NT2/D1 (cell line): ENCODE results near the gene PFDN4.

Experiments
- DNase-seq: peaks from one replicate; pipeline ENCODE4 v3.0.0-alpha.2; 2011; ENCODE audit warnings: low read depth, low spot score
- H3K27me3 ChIP-seq: 2 replicates; pipeline ENCODE4 v1.6.0; 2011; ENCODE audit warnings: mild to moderate bottlenecking; ENCODE audit not compliant: insufficient read length, insufficient read depth
- H3K36me3 ChIP-seq: 2 replicates; pipeline ENCODE4 v1.6.1; 2011; ENCODE audit warnings: mild to moderate bottlenecking, low read length, mixed read lengths; ENCODE audit not compliant: insufficient read depth, insufficient read length
- H3K4me1 ChIP-seq: 2 replicates; pipeline ENCODE4 v1.5.1; 2011; ENCODE audit not compliant: insufficient read depth, insufficient read length
- H3K4me3 ChIP-seq: 2 replicates; pipeline ENCODE4 v1.5.1; 2011; ENCODE audit warnings: low read depth; ENCODE audit not compliant: insufficient read length
- H3K9ac ChIP-seq: 2 replicates; pipeline ENCODE4 v1.6.0; 2011; ENCODE audit warnings: low read depth; ENCODE audit not compliant: insufficient read length
- H3K9me3 ChIP-seq: 2 replicates; pipeline ENCODE4 v1.5.1; 2011; ENCODE audit warnings: mild to moderate bottlenecking, low read length; ENCODE audit not compliant: insufficient read depth
- SUZ12 ChIP-seq: IDR thresholded peaks from 2 replicates; pipeline ENCODE4 v1.6.1; 2011; ENCODE audit not compliant: insufficient read length, insufficient read depth; ENCODE audit errors: extremely low read depth
- YY1 ChIP-seq: IDR thresholded peaks from 2 replicates; pipeline ENCODE4 v1.6.1; 2011; ENCODE audit not compliant: insufficient read length, insufficient read depth
- ZNF274 ChIP-seq: IDR thresholded peaks from 2 replicates; pipeline ENCODE4 v1.6.1; 2011; ENCODE audit warnings: mild to moderate bottlenecking, low read depth, low read length

PFDN4 gene

DNA sequence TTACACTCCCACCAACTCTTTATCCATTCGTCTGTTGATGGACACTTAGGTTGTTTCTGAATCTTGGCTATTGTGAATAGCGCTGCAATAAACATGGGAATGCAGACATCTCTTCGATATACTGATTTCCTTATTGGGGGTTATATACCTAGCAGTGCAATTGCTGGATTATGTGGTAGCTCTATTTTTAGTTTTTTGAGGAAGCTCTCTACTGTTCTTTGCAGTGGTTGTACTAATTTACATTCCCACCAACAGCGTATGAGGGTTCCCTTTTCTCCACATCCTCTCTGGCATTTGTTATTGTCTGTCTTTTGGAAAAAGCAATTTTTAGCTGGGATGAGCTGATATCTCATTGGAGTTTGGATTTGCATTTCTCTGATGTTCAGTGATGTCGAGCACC is 4.6 kb upstream of the PFDN4 start:
- no peaks in the 10 kb centered on the region for H3K4me1 ChIP-seq
- H3K9me3 ChIP-seq = no peaks in the 10 kb centered on the region
- DNase-seq = no peak
- H3K27me3 ChIP-seq = no peaks in the 10 kb centered on the region
- no peak overlapping the region for H3K9ac ChIP-seq
- no peak for TF ChIP-seq ZNF274
- TF ChIP-seq YY1 = no peak
- TF ChIP-seq SUZ12 = no peak
- H3K4me3 ChIP-seq = no peak overlapping the region
- H3K36me3 ChIP-seq = no peaks in the 10 kb centered on the region

DNA sequence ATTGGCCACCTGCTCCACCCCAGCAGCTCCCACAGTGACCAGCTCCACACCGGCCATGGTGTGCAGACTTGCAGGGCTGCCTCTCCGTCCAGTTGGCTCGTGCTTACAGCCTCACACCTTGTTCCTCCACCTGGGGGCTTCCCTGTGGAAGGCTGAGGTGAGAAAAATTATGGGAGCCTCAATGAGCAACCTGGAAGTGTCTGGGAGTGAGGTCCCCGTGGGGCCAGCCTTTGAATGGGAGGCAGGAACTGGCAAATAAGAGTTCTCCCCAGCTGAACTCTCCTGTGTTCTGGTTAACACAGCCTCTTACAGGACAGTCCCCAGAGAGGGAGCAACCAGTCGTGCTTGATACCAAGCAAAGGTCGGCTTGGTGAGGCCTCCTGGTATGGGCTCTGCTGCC is 3.8 kb upstream of the PFDN4 start:
- H3K4me1 ChIP-seq = no peaks in the 10 kb centered on the region
- no peak overlapping the region for H3K9ac ChIP-seq
- H3K9me3 ChIP-seq = no peaks in the 10 kb centered on the region
- DNase-seq = no peak
- no peak overlapping the region for H3K4me3 ChIP-seq
- H3K36me3 ChIP-seq = no peaks in the 10 kb centered on the region
- H3K27me3 ChIP-seq = no peaks in the 10 kb centered on the region
- TF ChIP-seq ZNF274 (no peak), YY1 (no peak), SUZ12 (no peak)

DNA sequence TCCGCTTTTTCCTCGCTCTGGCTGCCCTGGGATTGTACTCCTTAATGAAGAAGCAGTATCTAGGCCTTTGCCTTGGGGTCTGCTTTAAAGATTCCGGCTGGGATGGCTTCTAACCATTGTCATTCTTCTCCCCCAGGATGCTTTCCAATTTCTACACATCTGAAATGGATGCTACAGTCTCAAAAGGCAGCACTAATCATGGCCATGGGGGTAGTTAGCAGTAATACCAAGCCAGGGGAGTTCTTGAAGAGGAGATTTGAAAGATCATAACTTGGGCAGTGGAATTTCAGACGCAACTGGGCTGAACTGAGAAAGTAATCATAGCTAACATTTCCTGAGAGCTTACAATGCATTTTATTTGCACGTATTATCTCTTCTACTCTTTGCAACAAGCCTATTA is 3.4 kb upstream of the PFDN4 start:
- Histone ChIP-seq H3K9ac (no peak overlapping the region), H3K9me3 (no peaks in the 10 kb centered on the region), H3K27me3 (no peaks in the 10 kb centered on the region), H3K4me3 (no peak overlapping the region), H3K4me1 (no peaks in the 10 kb centered on the region), H3K36me3 (no peaks in the 10 kb centered on the region)
- no peak for DNase-seq
- TF ChIP-seq ZNF274 = no peak
- TF ChIP-seq YY1 = no peak
- TF ChIP-seq SUZ12 = no peak

DNA sequence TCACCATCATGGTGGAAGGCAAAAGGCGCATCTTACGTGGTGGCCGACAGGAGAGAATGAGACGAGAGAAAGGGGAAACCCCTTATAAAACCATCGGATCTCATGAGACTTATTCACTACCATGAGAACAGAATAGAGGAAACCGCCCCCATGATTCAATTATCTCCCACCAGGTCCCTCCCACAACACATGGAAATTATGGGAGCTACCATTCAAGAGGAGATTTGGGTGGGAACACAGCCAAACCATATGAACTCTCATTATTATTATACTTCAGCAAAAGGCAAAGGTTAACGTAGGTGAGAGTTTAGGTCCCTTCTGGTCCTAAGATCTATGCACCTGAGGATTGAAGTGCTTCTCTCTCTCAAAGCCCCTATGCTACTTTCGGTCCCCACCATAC is 2.4 kb upstream of the PFDN4 start:
- H3K9ac ChIP-seq = no peak overlapping the region
- no peaks in the 10 kb centered on the region for H3K9me3 ChIP-seq
- peaks cover 6% of the 10 kb centered on the region for H3K36me3 ChIP-seq
- no peak overlapping the region for H3K4me3 ChIP-seq
- H3K27me3 ChIP-seq = no peaks in the 10 kb centered on the region
- no peak for DNase-seq
- no peak for TF ChIP-seq ZNF274
- no peak for TF ChIP-seq YY1
- TF ChIP-seq SUZ12 = no peak
- no peaks in the 10 kb centered on the region for H3K4me1 ChIP-seq

DNA sequence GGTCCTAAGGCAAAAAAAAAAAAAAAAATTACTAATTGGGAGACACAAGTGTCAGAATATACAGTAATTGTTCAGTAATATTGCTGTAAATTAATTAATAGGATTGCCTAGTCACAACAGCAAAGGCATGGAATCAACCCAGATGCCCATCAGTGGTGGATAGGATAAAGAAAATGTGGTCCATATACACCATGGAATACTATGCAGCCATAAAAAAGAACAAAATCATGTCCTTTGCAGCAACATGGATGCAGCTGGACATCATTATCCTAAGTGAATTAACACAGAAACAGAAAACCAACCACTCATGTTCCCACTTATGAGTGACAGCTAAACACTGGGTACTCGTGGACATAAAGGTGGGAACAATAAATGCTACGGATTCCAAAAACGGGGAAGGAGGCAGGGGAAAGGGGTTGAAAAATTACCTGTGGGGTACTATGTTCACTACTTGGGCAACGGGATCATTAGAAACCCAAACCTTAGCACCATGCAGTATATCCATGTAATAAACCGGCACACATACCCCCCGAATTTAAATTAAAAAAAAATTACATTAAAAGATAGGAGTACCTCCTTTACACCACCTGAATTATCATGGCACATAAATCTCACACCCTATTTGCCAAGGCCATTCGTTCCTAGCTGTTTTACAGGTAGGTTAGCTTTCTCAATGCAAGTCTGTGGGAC is 689 bp upstream of the PFDN4 start:
- H3K4me1 ChIP-seq = no peaks in the 10 kb centered on the region
- H3K36me3 ChIP-seq = peaks cover 19% of the 10 kb centered on the region
- no peaks in the 10 kb centered on the region for H3K27me3 ChIP-seq
- DNase-seq = no peak
- H3K9ac ChIP-seq = no peak overlapping the region
- peak overlapping the region; percentile 98 for H3K4me3 ChIP-seq
- no peak for TF ChIP-seq SUZ12
- TF ChIP-seq YY1 = no peak
- TF ChIP-seq ZNF274 = no peak
- H3K9me3 ChIP-seq = no peaks in the 10 kb centered on the region

DNA sequence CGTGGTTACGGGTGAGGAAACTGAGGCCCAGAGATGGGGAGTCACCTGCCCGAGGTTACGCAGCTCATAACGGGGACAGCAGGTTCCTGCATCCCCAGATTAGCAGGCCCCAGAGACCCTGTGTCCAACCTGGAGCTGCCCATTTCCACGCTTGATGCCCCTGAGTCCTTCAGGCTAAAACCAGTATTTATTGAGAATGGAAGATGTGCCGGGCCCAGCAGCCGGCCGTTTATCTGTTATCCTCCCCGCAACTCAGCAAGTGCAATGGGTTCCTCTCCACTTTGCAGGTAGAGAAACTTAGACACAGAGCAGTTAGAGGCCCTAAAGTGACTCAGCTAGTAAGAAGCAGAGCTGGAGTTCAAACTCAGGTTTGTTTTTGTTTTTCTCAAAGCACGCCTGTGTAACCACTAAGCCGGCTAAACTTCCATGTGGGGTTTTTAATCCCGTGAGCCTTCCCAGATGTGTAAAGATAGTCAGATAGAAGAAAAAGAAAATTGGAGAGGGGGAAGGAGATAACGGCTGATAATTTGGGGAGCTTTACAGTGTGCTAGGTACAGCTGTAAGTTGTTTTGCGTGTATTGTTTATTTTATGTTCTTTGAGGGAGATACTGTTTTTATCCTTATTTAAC is 775 bp downstream of the PFDN4 start:
- peak overlapping the region; percentile 98 for H3K4me3 ChIP-seq
- no peaks in the 10 kb centered on the region for H3K27me3 ChIP-seq
- no peak for DNase-seq
- H3K4me1 ChIP-seq = no peaks in the 10 kb centered on the region
- H3K9me3 ChIP-seq = no peaks in the 10 kb centered on the region; the same call in 1 of the 2 replicates
- peak overlapping the region; percentile 99 for H3K9ac ChIP-seq
- H3K36me3 ChIP-seq = peaks cover 28% of the 10 kb centered on the region
- no peak for TF ChIP-seq SUZ12

DNA sequence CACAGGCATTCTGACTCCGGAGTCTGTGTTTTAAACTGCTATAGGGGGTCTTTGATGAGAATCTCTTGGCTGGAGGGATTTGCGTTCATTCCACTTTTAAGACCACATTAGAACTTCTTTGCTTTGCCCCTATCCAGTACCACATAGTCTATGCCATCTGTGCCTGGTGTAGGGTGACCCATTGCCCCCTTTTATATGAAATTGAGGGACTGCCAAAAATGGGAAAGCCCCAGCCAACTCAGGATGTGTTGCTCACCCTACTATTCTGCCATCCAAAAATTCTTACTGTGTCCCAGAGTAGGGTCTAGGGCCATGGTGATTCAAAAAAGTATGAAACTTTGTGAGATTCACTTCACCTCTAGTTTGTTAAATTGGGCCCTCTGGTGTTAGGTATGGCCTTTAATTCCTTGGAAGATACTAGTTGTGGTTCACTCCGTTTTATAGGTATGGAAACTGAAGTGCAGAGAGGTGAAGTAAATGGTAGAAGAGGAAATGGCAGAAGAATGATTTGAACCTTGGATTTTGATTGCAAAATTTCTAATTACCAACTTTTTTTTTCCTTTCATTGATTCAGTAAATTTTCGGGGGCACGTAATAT is 1.4 kb downstream of the PFDN4 start:
- Histone ChIP-seq H3K9ac (peak overlapping the region; percentile 99), H3K4me1 (no peaks in the 10 kb centered on the region), H3K9me3 (no peaks in the 10 kb centered on the region; the same call in 1 of the 2 replicates), H3K27me3 (no peaks in the 10 kb centered on the region), H3K4me3 (peak overlapping the region; percentile 98), H3K36me3 (peaks cover 35% of the 10 kb centered on the region)
- TF ChIP-seq ZNF274 = no peak
- no peak for TF ChIP-seq SUZ12
- no peak for TF ChIP-seq YY1
- no peak for DNase-seq
